ENCODE data around the gene PARVB. TPM values are rescaled to one million over a fixed set of nuclear protein-coding genes. Genes with fewer than 3 reads are reported as not detected.

The PARVB gene
- polyA plus RNA-seq, 12 donors, result 28.3 to 50.5 (median 42.6) TPM; not detected in 1

DNA sequence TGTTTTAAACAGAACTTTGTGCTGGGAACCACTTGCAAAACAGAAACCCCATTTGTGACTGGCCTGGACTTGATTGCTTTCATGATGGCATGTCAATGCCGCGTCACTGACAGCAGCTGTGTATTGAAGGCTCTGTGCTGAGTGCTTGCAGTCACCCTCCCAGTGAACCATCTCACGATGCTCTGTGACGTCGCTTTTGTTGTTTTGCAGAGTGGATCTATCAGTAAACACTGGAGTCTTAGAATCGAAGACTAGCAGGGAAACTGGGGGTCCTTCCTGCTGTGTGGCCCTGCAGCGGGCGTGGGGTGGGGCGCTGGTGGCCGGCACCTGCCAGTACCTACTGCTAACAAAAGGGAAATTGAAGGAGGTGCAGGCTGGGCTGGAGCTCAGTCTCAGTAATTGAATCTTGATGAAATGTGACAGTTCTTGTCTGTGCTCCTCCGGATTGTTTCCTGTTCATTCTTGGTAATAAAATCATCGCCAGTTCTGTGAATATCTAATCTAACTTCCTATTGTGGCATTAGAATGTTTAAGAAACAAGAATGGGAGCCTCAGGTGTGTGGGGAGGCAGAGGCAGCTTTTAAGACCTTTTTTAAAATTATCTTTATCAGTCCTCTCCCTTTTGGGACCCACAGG, 106.1 kb downstream of the PARVB start:
- DNase-seq, result no peak

DNA sequence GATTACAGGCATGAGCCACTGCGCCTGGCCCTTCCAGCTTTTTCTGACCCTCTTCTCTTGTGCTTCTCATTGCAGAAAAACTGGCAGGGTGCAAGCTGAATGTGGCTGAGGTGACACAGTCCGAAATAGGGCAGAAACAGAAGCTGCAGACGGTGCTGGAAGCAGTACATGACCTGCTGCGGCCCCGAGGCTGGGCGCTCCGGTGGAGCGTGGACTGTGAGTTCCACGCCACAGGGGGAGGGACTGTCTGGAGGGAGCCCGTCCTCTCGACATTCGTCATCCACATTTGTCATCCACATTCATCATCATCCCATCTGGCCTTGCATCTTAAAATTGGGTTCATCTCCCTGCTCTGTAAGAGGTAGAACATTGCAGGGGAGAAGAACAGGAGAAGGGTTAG, 107.3 kb downstream of the PARVB start:
- no peak for DNase-seq

DNA sequence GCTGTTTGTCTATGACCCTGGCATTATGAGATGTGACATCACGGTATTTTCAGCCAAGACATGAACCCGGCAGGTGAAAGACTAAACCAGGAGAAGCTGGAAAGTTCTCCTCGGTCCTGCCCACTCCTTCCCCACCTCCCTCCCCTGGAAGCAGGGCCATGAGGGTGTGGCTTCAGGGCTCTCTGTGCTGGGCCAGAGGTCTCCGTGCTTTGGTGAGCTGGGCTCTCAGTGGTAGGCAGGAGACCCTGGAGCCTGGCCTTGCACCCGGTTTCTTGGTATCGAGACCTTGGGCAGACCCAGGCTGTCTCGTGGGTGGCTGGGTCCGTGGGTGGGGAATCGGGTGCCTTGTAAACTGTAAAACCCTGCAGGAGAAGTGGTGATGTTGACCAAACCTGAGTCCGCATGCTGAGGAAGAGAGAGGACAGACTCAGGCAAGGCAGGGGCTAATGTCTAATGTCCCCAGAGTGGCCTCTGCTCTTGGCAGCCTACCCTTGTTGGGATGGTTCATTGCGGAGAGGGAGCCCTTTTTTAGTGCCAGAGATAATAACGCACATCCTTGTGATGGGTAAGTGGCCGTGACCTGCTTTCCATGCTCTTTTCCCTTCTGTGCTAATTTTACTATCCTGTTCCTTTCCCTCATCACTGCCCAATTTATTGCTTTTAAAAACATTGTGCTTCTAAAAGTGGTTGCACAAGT, 108.0 kb downstream of the PARVB start:
- no peak for DNase-seq

DNA sequence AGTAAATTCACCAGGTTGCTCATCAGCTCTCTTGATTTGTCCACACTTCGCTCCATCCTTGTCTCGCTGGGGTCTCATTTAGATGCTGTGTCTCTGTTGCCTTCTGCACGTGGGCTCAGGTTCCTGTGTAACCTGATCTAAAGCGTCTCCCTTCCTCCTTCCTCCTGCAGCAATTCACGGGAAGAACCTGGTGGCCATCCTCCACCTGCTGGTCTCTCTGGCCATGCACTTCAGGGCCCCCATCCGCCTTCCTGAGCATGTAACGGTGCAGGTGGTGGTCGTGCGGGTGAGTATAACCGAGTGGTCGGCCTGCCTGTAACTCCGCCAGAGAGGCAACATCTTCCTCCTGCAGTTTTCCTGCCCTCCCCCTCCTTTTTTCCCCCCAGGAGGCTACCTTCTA, 108.6 kb downstream of the PARVB start:
- DNase-seq, result no peak

DNA sequence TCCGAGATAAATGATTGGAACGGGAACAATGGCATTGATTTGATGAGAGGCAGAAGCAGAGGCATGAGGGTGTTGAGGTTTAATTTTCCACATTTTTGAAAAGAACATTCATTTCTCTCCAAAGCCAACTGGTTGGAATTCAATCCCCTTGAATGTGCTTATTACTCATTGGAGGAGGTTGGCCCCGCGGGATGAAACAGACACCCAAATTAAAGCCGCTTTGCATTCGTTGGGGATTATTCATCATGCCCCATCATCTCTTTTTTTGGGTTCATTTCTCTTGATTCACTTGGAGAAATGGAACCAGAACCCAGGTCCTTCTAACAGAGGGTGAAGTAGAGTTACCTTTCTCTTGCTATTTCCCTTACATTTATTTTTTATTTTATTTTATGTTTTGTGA, 109.1 kb downstream of the PARVB start:
- no peak for DNase-seq

DNA sequence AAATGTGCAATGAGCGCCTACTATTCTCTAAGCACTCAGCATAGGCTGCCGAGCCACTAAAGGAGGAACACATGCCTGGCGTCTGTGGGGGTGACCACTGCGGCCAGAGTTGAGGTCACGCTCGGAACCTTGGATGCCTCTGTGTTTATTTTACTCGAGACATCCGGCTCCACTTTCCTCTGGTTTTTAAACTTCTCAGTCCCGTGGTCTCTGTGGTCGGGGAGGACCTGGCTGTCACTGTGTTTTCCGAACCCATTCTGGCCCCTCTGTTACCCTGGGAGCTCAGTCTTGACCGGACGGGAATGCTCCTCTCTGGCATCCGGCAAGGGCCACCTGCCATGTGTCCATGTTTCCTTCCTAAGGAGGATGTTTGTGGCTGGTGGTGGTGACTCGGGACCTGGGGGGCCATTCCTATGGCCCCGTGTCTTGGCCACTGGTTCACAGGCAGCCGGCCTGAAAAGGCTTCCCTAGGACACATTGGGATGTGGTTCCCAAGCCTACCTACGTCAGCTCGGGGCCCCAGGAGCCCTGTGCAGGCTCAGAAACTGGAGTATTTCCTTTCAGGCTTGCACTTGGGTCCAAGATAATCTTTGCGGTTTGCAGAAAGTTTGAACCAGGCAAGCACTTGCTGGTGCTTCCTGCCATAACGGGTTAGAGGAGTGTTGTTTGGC, 109.9 kb downstream of the PARVB start:
- peak; percentile 34 for DNase-seq

DNA sequence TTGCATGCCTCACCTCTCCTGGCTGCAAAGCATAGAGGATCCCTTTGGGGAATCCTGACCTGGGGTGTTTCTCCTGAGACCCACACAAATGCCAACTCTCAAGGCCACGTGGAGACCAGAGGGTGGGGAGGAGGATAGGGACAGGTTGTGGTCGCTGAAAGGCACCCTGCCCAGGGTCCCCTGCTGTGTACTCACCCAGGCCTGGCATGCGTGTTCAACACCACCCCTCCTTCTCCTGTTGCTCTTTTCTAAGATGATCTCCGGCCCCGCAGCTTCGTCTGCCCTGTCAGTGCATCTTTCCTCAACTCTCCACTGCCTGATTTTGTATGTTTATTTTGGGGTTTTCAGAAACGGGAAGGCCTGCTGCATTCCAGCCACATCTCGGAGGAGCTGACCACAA, 112.0 kb downstream of the PARVB start:
- no peak for DNase-seq

DNA sequence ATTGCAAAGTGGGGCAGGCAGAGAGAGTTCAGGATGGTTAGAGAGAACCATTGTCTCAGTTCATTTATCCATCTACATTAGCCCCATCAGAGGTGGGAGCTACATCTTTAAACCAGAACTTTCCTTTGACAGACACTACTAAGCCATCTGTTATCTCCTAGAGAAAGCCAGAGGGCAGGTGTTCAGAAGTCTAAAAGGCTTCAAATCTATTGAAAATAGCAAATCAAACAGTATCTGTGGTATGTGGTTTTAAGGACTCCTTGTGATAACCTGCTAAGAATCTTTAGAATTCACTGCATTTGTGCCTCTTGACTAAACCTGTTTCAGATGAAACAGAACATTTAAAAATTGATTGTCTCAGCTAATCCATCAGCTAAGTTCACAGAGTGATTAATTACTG, 112.7 kb downstream of the PARVB start:
- DNase-seq, result no peak

DNA sequence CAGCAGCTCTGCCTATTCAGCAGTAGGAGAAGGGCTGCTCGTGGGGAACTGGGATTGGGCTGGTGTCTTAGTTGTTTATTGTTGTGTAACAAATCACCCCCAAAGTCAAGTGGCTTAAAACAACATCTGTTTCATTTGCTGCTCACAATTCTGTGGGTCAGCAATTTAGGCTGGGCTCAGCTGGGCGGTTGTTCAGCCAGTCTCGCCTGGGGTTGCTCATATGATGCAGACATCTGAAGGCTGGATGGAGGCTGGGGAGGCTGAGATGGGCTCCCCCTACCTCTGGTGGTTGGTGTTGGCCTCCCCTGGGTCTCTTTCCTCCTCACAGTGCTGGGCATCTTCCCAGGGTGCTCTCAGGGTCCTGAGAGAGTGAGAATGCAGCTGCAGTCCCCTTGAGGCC, 113.3 kb downstream of the PARVB start:
- DNase-seq, result no peak

DNA sequence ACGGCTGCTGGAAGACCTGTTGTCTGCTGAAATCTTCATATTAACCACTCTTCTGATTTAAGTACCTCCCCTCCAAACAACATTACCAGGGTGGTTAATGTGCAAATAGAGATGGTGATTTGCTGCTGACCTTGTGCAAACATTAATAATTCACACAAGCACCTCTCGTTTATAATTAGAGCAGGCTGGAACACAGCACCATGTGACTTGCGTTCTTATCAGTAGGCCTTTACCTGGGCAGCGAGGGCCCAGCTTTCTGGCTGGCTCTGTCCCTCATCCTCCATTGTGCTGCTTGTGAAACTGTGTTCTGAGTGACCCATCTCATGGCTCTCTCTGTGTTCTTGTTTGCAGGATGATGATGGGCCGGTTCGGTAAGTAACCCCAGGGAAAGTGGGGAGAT, 115.7 kb downstream of the PARVB start:
- no peak for DNase-seq

DNA sequence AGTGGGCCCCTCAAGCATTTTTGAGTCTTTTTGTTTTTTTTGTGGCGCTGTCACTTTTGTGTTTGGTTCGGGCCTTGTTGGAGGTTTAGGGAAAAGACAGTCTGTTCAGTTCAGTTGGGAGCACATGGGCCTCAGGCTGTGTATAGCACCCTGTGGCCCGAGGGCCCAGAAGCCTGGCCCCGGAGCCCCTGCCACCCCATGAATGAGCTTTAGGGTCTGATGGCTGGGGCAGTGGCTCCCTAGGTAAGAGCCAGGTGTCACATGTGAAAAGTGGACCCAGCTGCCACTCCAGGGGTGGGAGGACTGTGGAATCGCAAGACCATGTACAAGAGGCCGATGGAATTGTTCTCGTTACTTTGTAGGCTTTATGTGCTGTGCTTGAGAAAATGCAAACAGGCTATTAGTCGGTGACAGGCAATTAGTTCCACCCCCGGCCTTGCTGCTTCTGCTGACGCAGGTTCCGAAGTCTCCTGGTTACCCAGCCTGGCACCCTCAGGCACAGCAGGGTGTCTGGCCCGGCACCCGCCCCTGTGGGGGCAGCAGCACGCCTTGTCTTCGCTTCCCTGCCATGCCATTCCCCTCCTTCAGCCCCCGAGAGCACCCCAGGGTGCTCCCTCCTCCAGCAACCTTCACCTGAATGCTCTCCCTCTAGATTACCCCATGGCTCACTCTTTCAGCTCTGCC, 118.5 kb downstream of the PARVB start:
- DNase-seq, result no peak

DNA sequence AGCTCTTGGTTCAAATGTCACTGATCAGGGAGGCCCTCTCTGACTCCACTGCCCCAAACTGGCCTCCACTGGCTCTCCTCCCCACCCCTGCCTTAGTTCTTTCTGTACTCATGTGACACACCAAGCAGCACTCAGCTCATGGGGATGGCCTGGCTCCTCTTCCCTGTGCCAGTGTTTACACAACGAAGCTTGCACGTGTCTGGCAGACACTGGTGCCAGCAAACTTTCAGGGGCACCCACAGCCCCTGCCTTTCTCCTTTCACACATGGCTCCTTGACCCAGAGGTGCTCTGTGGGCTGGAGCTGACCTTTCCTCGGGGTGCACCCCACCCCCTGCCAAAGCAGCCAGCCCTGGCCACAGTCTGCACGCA, 119.0 kb downstream of the PARVB start:
- no peak for DNase-seq

DNA sequence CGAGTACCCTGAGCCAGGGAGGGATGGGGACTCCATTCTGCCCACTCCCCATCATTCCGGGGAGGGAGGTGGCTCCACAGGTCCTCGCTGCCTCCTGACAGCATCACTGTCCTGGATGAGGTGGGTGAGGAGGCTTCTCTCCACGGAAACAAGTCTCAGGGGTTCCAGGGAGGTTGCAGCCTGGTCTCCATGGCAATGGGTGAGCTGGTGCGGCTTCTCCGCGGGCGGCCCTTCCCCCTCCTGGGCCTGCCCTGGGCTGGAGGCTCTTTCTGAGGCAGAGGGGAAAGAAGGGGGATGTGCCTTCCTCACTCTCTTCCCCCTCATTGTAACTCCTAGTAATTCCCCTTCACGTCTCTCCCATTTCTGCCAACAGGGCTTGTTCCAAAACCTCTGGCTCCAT, 119.5 kb downstream of the PARVB start:
- DNase-seq, result no peak

DNA sequence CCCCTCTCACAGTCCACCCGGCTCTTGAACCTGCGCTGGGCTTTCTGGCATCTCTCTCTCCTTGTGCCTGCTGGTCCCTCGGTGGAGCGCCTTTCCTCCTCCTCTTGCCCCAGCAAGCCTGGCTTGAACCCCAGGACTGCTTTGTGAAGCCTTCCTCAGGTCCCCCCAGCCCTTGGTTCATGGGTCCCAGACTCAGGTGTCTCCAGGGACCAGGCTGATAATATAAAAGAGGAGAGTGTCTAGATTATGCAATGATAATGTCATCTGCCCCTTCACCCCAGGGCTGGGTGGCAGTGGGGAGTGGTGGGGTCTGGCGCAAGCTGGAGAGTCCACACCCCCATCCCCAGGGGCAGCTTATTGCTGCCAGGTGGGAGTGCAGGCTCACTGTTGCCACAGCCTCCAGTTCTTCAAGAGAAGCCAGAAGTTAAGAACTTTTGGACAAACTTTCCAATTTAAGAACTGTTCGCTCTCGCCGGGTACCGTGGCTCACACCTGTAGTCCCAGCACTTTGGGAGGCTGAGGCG, 120.0 kb downstream of the PARVB start:
- no peak for DNase-seq

DNA sequence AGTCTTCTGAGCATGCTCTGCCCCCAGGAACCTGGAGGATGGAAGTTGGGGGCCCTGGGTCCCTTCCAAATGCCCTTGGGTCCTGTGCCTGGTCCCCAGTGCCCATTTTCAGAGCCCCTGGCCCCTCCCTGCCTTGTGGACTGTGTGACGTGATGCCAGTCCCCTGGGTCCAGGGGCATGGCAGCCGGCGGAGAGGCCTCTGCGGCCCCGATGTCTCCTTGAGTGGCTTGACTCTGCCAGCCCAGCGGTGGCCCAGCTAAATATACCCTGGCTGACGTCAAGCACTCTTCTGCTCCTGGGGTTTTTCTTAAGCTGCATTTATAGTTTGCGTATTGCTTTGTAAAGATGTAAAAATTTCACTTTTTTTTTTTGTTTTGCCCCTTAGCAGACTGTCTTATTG, 121.4 kb downstream of the PARVB start:
- DNase-seq, result no peak

DNA sequence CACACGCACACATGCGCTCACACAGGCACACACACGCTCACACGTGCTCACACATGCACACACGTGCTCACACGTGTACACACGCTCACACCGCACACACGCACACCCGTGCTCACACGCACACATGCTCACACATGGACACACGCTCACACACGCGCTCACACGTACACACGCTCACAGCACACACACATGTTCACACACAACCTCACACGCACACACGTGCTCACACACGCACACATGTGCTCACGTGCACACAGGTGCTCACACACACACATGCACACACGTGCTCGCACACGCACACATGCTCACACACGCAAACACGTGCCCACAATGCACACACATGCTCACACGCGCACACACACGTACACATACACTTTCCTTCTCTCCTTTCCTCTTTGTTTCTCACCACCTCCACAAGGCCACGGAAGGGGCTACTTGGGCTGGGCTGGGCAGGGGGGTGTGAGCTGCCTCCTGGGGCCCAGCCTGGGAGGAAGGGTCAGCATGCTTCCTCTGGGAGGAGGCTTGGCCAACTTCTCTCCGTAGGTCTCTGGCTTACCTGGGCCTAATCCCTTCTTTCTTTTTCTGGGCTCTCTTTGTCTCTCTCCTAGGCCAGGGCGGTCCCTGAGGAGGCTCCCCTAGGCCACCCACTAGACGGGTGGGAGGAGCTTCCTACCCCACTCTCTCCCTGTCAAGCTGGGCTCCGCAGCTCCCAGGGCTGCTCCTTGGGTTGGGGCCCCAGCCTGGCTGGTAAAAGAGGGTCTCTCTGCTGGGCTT, 122.2 kb downstream of the PARVB start:
- DNase-seq, result no peak

DNA sequence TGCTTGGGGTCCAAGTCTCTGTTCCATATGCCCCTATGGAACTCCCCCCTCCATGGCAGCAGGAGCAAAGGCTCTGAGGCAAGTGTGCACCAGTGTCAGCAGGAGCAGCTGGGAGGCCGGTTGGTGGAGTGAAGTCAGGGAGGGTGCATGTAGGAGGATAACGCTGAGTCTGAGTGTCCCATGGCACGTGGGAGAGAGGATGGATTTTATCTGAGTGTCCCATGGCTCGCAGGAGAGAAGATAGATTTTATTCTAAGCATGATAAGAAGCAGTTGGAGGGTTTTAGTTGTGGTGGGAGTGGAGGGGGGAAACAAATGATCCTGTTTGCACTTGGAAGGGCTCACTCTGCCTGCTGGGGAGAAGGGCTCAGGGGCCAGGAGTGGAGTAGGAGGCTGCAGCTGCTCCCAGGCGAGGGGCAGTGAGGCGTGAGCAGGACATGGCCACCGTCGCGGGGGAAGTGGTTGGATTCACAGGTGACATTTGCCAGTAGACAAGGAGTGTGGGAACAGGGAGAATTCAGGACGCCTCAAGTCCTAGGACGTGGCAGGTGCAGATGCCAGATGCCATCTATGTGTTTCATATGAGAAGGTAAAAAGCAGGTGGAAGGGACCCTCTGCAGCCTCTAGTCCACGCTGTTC, 123.0 kb downstream of the PARVB start:
- no peak for DNase-seq

DNA sequence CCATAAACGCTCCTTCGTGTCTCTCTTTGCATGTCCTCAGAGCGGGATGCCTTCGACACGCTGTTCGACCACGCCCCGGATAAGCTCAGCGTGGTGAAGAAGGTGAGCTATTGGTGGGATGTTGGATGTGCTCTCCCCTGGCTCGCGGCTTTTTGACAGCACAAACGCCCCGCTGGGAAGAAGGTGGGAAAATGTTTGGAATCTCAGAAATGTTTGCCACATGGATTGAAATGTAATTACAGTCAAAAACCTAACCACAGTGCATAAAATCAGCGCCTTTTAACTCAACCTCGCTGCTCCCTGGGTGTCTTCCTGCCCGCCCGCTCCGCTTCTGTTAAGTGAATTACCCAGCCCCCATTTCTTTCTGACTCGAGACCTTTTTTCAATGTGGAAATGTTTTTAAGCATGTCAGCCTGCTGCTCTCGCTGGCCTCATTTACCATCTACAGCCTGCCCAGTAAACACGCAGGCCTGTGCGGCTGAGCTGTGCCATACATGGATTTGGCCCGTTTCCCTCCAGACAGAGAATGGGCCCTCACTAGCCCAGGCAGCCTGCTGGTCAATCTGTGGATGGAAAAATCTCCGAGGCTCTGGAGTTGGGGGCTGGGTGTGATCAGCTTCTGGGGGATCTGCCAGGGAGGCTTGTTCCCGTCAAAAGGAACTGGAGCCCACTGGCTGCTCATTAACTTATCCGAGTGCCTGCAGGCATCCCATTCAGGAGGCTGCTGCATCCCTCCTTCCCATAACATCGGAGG, 123.9 kb downstream of the PARVB start:
- DNase-seq, result peak; percentile 65

DNA sequence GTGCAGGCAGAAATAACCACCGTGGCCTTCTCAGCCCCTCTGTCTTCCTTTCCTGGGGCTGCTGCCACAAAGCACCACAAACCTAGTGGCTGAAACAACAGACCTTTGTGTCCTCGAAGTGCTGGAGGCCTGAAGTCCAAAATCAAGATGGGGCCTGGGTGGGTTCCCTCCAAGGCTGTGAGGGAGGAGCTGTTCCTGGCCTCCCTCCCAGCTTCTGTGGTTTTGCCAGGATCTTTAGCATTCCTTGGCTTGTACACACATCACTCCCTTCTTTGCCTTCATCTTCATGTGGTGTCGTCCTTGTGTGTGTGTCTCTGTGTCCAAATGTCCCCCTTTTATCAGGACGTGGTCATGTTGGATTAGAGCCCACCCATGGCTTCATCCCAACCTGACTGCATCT, 127.6 kb downstream of the PARVB start:
- no peak for DNase-seq

DNA sequence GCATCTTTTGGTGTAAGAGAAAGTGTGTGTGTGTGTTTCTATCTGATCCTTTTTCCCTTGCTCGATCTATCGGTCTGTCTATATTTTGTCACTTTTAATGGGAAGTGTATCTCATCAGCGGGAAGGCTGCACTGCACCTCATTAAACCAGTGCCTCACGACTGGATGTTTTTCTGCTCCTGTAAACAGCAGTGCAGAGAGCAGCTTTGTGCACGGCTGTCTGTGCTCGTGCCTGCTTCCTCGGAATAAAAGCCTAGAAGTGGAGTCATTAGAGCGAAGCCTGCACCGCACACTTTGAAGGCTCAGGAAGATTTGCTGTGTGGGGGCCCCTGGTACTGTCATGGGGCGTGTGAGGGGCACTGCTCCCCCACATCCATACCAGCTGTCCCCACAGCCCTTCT, 129.6 kb downstream of the PARVB start:
- no peak for DNase-seq

All from muscle of arm (tissue), 12 donors.